ENCODE data around the gene ATP2C2.
"Not testable (repeated sequence)": the region's sequence is repeated elsewhere in the genome, so short reads cannot be mapped to it uniquely, and the experiment has no call there.

ATP2C2 gene

GRCh38 chr16:84390131-84390785 lies 21.9 kb downstream of the ATP2C2 start:
- Histone ChIP-seq H3F3A (ENCODE audit: insufficient read depth, low read length) (no peaks in the 10 kb centered on the region), H4K20me1 (ENCODE audit: insufficient read depth, low read length) (no peaks in the 10 kb centered on the region), H3K27me3 (replicated peaks; ENCODE audit: insufficient read depth, low read length) (peaks cover 15% of the 10 kb centered on the region; the same call in 1 of the 2 replicates), H3K4me3 (ENCODE audit: low read length) (no peak overlapping the region), H3K79me2 (ENCODE audit: low read length) (no peaks in the 10 kb centered on the region), H3K9ac (ENCODE audit: low read length) (no peak overlapping the region), H2AFZ (ENCODE audit: low read length) (no peak overlapping the region), H3K9me2 (replicated peaks; ENCODE audit: insufficient read depth, low read length) (no peaks in the 10 kb centered on the region), H3K36me3 (replicated peaks; ENCODE audit: insufficient read depth, low read length) (no peaks in the 10 kb centered on the region), H3K4me2 (ENCODE audit: low read depth, low read length) (no peak overlapping the region), H3K27ac (ENCODE audit: low read length) (no peak overlapping the region), H3K4me1 (ENCODE audit: low read length) (no peaks in the 10 kb centered on the region), H3K9me3 (replicated peaks; ENCODE audit: insufficient read depth, low read length) (no peaks in the 10 kb centered on the region)
- TF ChIP-seq EZH2phosphoT487 (IDR thresholded peaks at IDR 0.05; ENCODE audit: low read length) (no peak), EZH2 (optimal IDR thresholded peaks at IDR 0.05; ENCODE audit: low read depth, low read length) (no peak), CTCF (IDR thresholded peaks at IDR 0.05; ENCODE audit: low read length) (no peak)
- no peak for DNase-seq

GRCh38 chr16:84391151-84392030 lies 23.1 kb downstream of the ATP2C2 start:
- H3K4me2 ChIP-seq (ENCODE audit: low read depth, low read length), result no peak overlapping the region
- TF ChIP-seq CTCF (IDR thresholded peaks at IDR 0.05; ENCODE audit: low read length), result no peak
- no peak for TF ChIP-seq EZH2 (optimal IDR thresholded peaks at IDR 0.05; ENCODE audit: low read depth, low read length)
- no peak for TF ChIP-seq EZH2phosphoT487 (IDR thresholded peaks at IDR 0.05; ENCODE audit: low read length)
- no peak overlapping the region for H3K4me3 ChIP-seq (ENCODE audit: low read length)
- peaks cover 15% of the 10 kb centered on the region; the same call in 1 of the 2 replicates for H3K27me3 ChIP-seq (replicated peaks; ENCODE audit: insufficient read depth, low read length)
- no peak overlapping the region for H2AFZ ChIP-seq (ENCODE audit: low read length)
- no peak overlapping the region for H3K27ac ChIP-seq (ENCODE audit: low read length)
- no peaks in the 10 kb centered on the region for H3K9me3 ChIP-seq (replicated peaks; ENCODE audit: insufficient read depth, low read length)
- no peak overlapping the region for H3K9ac ChIP-seq (ENCODE audit: low read length)
- no peaks in the 10 kb centered on the region for H3K4me1 ChIP-seq (ENCODE audit: low read length)
- H4K20me1 ChIP-seq (ENCODE audit: insufficient read depth, low read length), result no peaks in the 10 kb centered on the region
- H3K79me2 ChIP-seq (ENCODE audit: low read length), result no peaks in the 10 kb centered on the region
- DNase-seq, result no peak
- no peaks in the 10 kb centered on the region for H3K36me3 ChIP-seq (replicated peaks; ENCODE audit: insufficient read depth, low read length)
- H3K9me2 ChIP-seq (replicated peaks; ENCODE audit: insufficient read depth, low read length), result no peaks in the 10 kb centered on the region
- H3F3A ChIP-seq (ENCODE audit: insufficient read depth, low read length), result no peaks in the 10 kb centered on the region

- Histone ChIP-seq H3K9me2 (replicated peaks; ENCODE audit: insufficient read depth, low read length) (no peaks in the 10 kb centered on the region), H3K36me3 (replicated peaks; ENCODE audit: insufficient read depth, low read length) (no peaks in the 10 kb centered on the region), H3K9ac (ENCODE audit: low read length) (no peak overlapping the region), H3K27ac (ENCODE audit: low read length) (no peak overlapping the region), H3F3A (ENCODE audit: insufficient read depth, low read length) (no peaks in the 10 kb centered on the region), H3K4me2 (ENCODE audit: low read depth, low read length) (no peak overlapping the region), H3K4me3 (ENCODE audit: low read length) (no peak overlapping the region), H3K79me2 (ENCODE audit: low read length) (no peaks in the 10 kb centered on the region), H3K4me1 (ENCODE audit: low read length) (no peaks in the 10 kb centered on the region), H4K20me1 (ENCODE audit: insufficient read depth, low read length) (no peaks in the 10 kb centered on the region), H3K9me3 (replicated peaks; ENCODE audit: insufficient read depth, low read length) (no peaks in the 10 kb centered on the region), H2AFZ (ENCODE audit: low read length) (no peak overlapping the region), H3K27me3 (replicated peaks; ENCODE audit: insufficient read depth, low read length) (peaks cover 15% of the 10 kb centered on the region; the same call in 1 of the 2 replicates)
- no peak for TF ChIP-seq EZH2 (optimal IDR thresholded peaks at IDR 0.05; ENCODE audit: low read depth, low read length)
- no peak for DNase-seq
Observed at GRCh38 chr16:84392031-84392360, 23.7 kb downstream of the ATP2C2 start.

GRCh38 chr16:84396082-84396481 lies 27.7 kb downstream of the ATP2C2 start:
- not testable (repeated sequence) for H3K4me1 ChIP-seq (ENCODE audit: low read length); H3K9ac ChIP-seq (ENCODE audit: low read length); H3K36me3 ChIP-seq (replicated peaks; ENCODE audit: insufficient read depth, low read length); H3K4me2 ChIP-seq (ENCODE audit: low read depth, low read length); H2AFZ ChIP-seq (ENCODE audit: low read length); H3K4me3 ChIP-seq (ENCODE audit: low read length); DNase-seq; H4K20me1 ChIP-seq (ENCODE audit: insufficient read depth, low read length); H3K79me2 ChIP-seq (ENCODE audit: low read length); H3F3A ChIP-seq (ENCODE audit: insufficient read depth, low read length); H3K9me2 ChIP-seq (replicated peaks; ENCODE audit: insufficient read depth, low read length); H3K9me3 ChIP-seq (replicated peaks; ENCODE audit: insufficient read depth, low read length); H3K27ac ChIP-seq (ENCODE audit: low read length)
- H3K27me3 ChIP-seq (replicated peaks; ENCODE audit: insufficient read depth, low read length), result peaks cover 21% of the 10 kb centered on the region; the same call in 1 of the 2 replicates
